ENCODE results near the gene MSRB1. TPM values are rescaled to one million over a fixed set of nuclear protein-coding genes. Genes with fewer than 3 reads are reported as not detected.

The MSRB1 gene
- total RNA-seq, 2 donors from 2014 or later, result 20.6 to 23.5 TPM

GRCh38 chr16:1976951-1977874 lies 34.2 kb upstream of the MSRB1 start:
- Histone ChIP-seq H3K27ac (ENCODE audit: low read depth, low read length) (no peak overlapping the region), H3K9me3 (ENCODE audit: control insufficient read depth, low read length) (no peaks in the 10 kb centered on the region), H3K9ac (ENCODE audit: extremely low read depth, low read length, poor library complexity, severe bottlenecking) (no peak overlapping the region), H3K4me3 (ENCODE audit: low read length) (no peak overlapping the region), H3K4me1 (ENCODE audit: control insufficient read depth, insufficient read depth, low read length) (no peaks in the 10 kb centered on the region), H3K36me3 (ENCODE audit: control insufficient read depth, insufficient read depth, low read length) (peaks cover 24% of the 10 kb centered on the region), H3K27me3 (ENCODE audit: control insufficient read depth, insufficient read depth, low read length, poor library complexity, severe bottlenecking) (peaks cover 36% of the 10 kb centered on the region)
- Mint-ChIP-seq H3K36me3 (ENCODE audit: low read depth) (peaks cover 13% of the 10 kb centered on the region), H3K27ac (no peak overlapping the region), H3K4me1 (peaks cover 5% of the 10 kb centered on the region), H3K27me3 (ENCODE audit: insufficient read depth) (peaks cover 30% of the 10 kb centered on the region), H3K9me3 (no peaks in the 10 kb centered on the region), H3K4me3 (no peak overlapping the region)
- no peak for DNase-seq
- TF ChIP-seq CTCF (conservative IDR thresholded peaks at IDR 0.05), result no peak
- 94 to 96% methylated on average over 22 to 33 of the region's 33 CpGs for WGBS, 2 experiments (ENCODE audit: insufficient coverage in 1 of 2, insufficient read length in 1 of 2)

- H3K36me3 Mint-ChIP-seq (ENCODE audit: low read depth), result peaks cover 13% of the 10 kb centered on the region
- 94 to 100% methylated on average over 2 to 8 of the region's 8 CpGs for WGBS, 2 experiments (ENCODE audit: insufficient coverage in 1 of 2, insufficient read length in 1 of 2)
- H3K4me3 Mint-ChIP-seq, result no peak overlapping the region
- peaks cover 26% of the 10 kb centered on the region for H3K27me3 ChIP-seq (ENCODE audit: control insufficient read depth, insufficient read depth, low read length, poor library complexity, severe bottlenecking)
- H3K36me3 ChIP-seq (ENCODE audit: control insufficient read depth, insufficient read depth, low read length), result peaks cover 24% of the 10 kb centered on the region
- no peak overlapping the region for H3K27ac Mint-ChIP-seq
- no peak overlapping the region for H3K9ac ChIP-seq (ENCODE audit: extremely low read depth, low read length, poor library complexity, severe bottlenecking)
- DNase-seq, result no peak
- H3K9me3 Mint-ChIP-seq, result no peaks in the 10 kb centered on the region
- no peaks in the 10 kb centered on the region for H3K4me1 ChIP-seq (ENCODE audit: control insufficient read depth, insufficient read depth, low read length)
- no peak overlapping the region for H3K27ac ChIP-seq (ENCODE audit: low read depth, low read length)
- H3K27me3 Mint-ChIP-seq (ENCODE audit: insufficient read depth), result peaks cover 19% of the 10 kb centered on the region
- no peaks in the 10 kb centered on the region for H3K9me3 ChIP-seq (ENCODE audit: control insufficient read depth, low read length)
- H3K4me3 ChIP-seq (ENCODE audit: low read length), result no peak overlapping the region
- TF ChIP-seq CTCF (conservative IDR thresholded peaks at IDR 0.05), result no peak
- H3K4me1 Mint-ChIP-seq, result peaks cover 8% of the 10 kb centered on the region
Measured at GRCh38 chr16:1976216-1976520, 33.2 kb upstream of the MSRB1 start.

- H3K36me3 ChIP-seq (ENCODE audit: control insufficient read depth, insufficient read depth, low read length), result peaks cover 24% of the 10 kb centered on the region
- H3K27me3 Mint-ChIP-seq (ENCODE audit: insufficient read depth), result peaks cover 14% of the 10 kb centered on the region
- H3K9ac ChIP-seq (ENCODE audit: extremely low read depth, low read length, poor library complexity, severe bottlenecking), result no peak overlapping the region
- H3K9me3 Mint-ChIP-seq, result no peaks in the 10 kb centered on the region
- no peak for TF ChIP-seq CTCF (conservative IDR thresholded peaks at IDR 0.05)
- 94 to 95% methylated on average over 28 to 33 of the region's 33 CpGs for WGBS, 2 experiments (ENCODE audit: insufficient coverage in 1 of 2, insufficient read length in 1 of 2)
- H3K9me3 ChIP-seq (ENCODE audit: control insufficient read depth, low read length), result no peaks in the 10 kb centered on the region
- no peak overlapping the region for H3K27ac Mint-ChIP-seq
- H3K4me3 ChIP-seq (ENCODE audit: low read length), result no peak overlapping the region
- no peak for DNase-seq
- peaks cover 13% of the 10 kb centered on the region for H3K36me3 Mint-ChIP-seq (ENCODE audit: low read depth)
- H3K27me3 ChIP-seq (ENCODE audit: control insufficient read depth, insufficient read depth, low read length, poor library complexity, severe bottlenecking), result peaks cover 20% of the 10 kb centered on the region
- H3K4me1 Mint-ChIP-seq, result peaks cover 8% of the 10 kb centered on the region
- H3K4me1 ChIP-seq (ENCODE audit: control insufficient read depth, insufficient read depth, low read length), result no peaks in the 10 kb centered on the region
- H3K4me3 Mint-ChIP-seq, result no peak overlapping the region
- H3K27ac ChIP-seq (ENCODE audit: low read depth, low read length), result no peak overlapping the region
Measured at GRCh38 chr16:1975432-1976215, 32.6 kb upstream of the MSRB1 start.

Data from endodermal cell (in vitro differentiated cells).